Common myeloid progenitor, CD34-positive (primary cell): ENCODE measurements around the gene RABGGTA.

Experiments
- CTCF ChIA-PET: fragments of 350-600 bp; sonication (Branson Sonifier 250); formaldehyde crosslinking; loops from one replicate; lab custom pipeline; 2021; ENCODE audit warnings: antibody characterized with exemption; lab: Charles Lee
- POLR2A ChIA-PET: fragments of 350-600 bp; sonication (Branson Sonifier 250); formaldehyde crosslinking; loops from one replicate; lab custom pipeline; 2021; ENCODE audit warnings: antibody characterized with exemption; lab: Charles Lee
- DNase-seq, 3 donors: peaks; one replicate each; pipeline versions ENCODE4 v3.0.0 to v3.0.0-alpha.2; 2013
- H3K27ac ChIP-seq, 2 experiments: 1 replicate in 1 of 2; 2 replicates in 1 of 2; pipeline ENCODE4 v1.7.0; 2013; ENCODE audit warnings: inconsistent platforms in 2 of 2, low read length in 2 of 2, mild to moderate bottlenecking in 2 of 2, low read depth in 1 of 2, moderate library complexity in 1 of 2; ENCODE audit not compliant: severe bottlenecking in 2 of 2, insufficient read depth in 1 of 2, poor library complexity in 1 of 2
- H3K27me3 ChIP-seq, 5 experiments: replicated peaks in 2 of 5; 1 replicate in 3 of 5; 2 replicates in 2 of 5; pipeline versions ENCODE4 v1.6.1 to v1.7.0; 2013; ENCODE audit warnings: low read length in 4 of 5, mild to moderate bottlenecking in 2 of 5, moderate library complexity in 2 of 5, inconsistent platforms in 1 of 5; ENCODE audit not compliant: insufficient read depth in 5 of 5, control insufficient read depth in 4 of 5
- H3K36me3 ChIP-seq, 4 experiments: 1 replicate in 2 of 4; 2 replicates in 2 of 4; pipeline versions ENCODE4 v1.6.1 to v1.7.0; 2013; ENCODE audit warnings: low read length in 3 of 4, control low read depth in 1 of 4, mild to moderate bottlenecking in 1 of 4; ENCODE audit not compliant: control insufficient read depth in 4 of 4, insufficient read depth in 4 of 4
- H3K4me1 ChIP-seq, 4 experiments: 1 replicate in 3 of 4; 2 replicates in 1 of 4; pipeline versions ENCODE4 v1.6.1 to v1.7.1; 2013; ENCODE audit warnings: low read length in 3 of 4, mild to moderate bottlenecking in 3 of 4, control low read depth in 1 of 4, inconsistent platforms in 1 of 4, moderate library complexity in 1 of 4; ENCODE audit not compliant: control insufficient read depth in 4 of 4, insufficient read depth in 4 of 4; ENCODE audit errors: control extremely low read depth in 1 of 4
- H3K4me3 ChIP-seq, 7 experiments: 1 replicate in 4 of 7; 2 replicates in 3 of 7; pipeline versions ENCODE4 v1.5.1 to v1.7.0; 2013; ENCODE audit warnings: mild to moderate bottlenecking in 7 of 7, low read length in 6 of 7, moderate library complexity in 6 of 7, inconsistent platforms in 2 of 7, low read depth in 2 of 7, control low read depth in 1 of 7; ENCODE audit not compliant: insufficient read depth in 4 of 7, control insufficient read depth in 1 of 7; ENCODE audit errors: extremely low read depth in 1 of 7
- H3K9me3 ChIP-seq, 5 experiments: 1 replicate in 4 of 5; 2 replicates in 1 of 5; pipeline versions ENCODE4 v1.6.1 to v1.7.1; 2013; ENCODE audit warnings: low read length in 4 of 5, mild to moderate bottlenecking in 2 of 5, inconsistent platforms in 1 of 5, low read depth in 1 of 5, moderate library complexity in 1 of 5; ENCODE audit not compliant: control insufficient read depth in 4 of 5, insufficient read depth in 2 of 5; ENCODE audit errors: control extremely low read depth in 1 of 5
- WGBS: methylation state at CpG from one replicate; pipeline ENCODE4 v1.1.5; 2013; ENCODE audit not compliant: insufficient coverage; 5-methylcytosine and 5-hydroxymethylcytosine counted together

RABGGTA gene

GRCh38 chr14:24300326-24300980 lies 29.1 kb upstream of the RABGGTA start:
- Histone ChIP-seq H3K27me3 (no peaks in the 10 kb centered on the region), H3K36me3 (peaks cover 20 to 51% (median 46%) of the 10 kb centered on the region in 4 experiments), H3K4me3 (peak overlapping the region; percentile 85 to 98 (median 92)), H3K4me1 (peaks cover 7 to 36% (median 28%) of the 10 kb centered on the region in 4 experiments), H3K9me3 (no peaks in the 10 kb centered on the region), H3K27ac (peak overlapping the region; percentile 75 to 83)
- ChIA-PET POLR2A (interaction anchor here (0.6 to 1.6 kb wide), 3 partner anchors 8 to 210 kb away, joined by 3 read pairs; partner anchors contain the start of genes CIDEB and RABGGTA), CTCF (interaction anchor here (0.8 to 19.1 kb wide), 12 partner anchors 10 to 131 kb away, joined by 3 to 391 read pairs (median 20); partner anchors contain the start of genes ADCY4, CHMP4A, CIDEB and LTB4R)
- DNase-seq = no peak
- WGBS = 34% methylated on average over 12 of the region's 16 CpGs

- no peaks in the 10 kb centered on the region for H3K9me3 ChIP-seq
- ChIA-PET POLR2A (interaction anchor here (0.6 to 3.0 kb wide), 5 partner anchors 9 to 209 kb away, joined by 3 to 16 read pairs (median 3); partner anchors contain the start of genes CBLN3, CIDEB, KHNYN and RABGGTA), CTCF (interaction anchor here (0.8 to 19.1 kb wide), 15 partner anchors 10 to 137 kb away, joined by 3 to 391 read pairs (median 17); partner anchors contain the start of genes ADCY4, CIDEB, LTB4R and LTB4R2)
- peaks cover 18 to 42% (median 37%) of the 10 kb centered on the region in 4 experiments for H3K36me3 ChIP-seq
- peak within 1 kb of the TSS; percentile 75 to 83 for H3K27ac ChIP-seq
- no peaks in the 10 kb centered on the region for H3K27me3 ChIP-seq
- H3K4me1 ChIP-seq = peaks cover 7 to 36% (median 28%) of the 10 kb centered on the region in 4 experiments
- H3K4me3 ChIP-seq = peak within 1 kb of the TSS; percentile 85 to 98 (median 92)
- 1% methylated on average over 69 of the region's 75 CpGs for WGBS
- DNase-seq = peak; percentile 89 to 92 (median 91)
Observed at GRCh38 chr14:24299255-24300191, 28.1 kb upstream of the RABGGTA start, which contains the start of the genes DHRS1 and NOP9. Gene DHRS1, minus strand, starts transcription at chr14:24299780. Its CDS starts 674 bp downstream, at chr14:24299106. Gene NOP9, plus strand, starts transcription at chr14:24299850. Its CDS starts 105 bp downstream, at chr14:24299955.

- Histone ChIP-seq H3K4me3 (peak overlapping the region; percentile 85 to 98 (median 92)), H3K9me3 (no peaks in the 10 kb centered on the region), H3K27me3 (no peaks in the 10 kb centered on the region), H3K27ac (peak overlapping the region; percentile 75 to 83), H3K36me3 (peaks cover 14 to 35% (median 32%) of the 10 kb centered on the region in 4 experiments), H3K4me1 (peaks cover 7 to 36% (median 28%) of the 10 kb centered on the region in 4 experiments)
- ChIA-PET POLR2A (interaction anchor here (1.6 to 3.0 kb wide), 2 partner anchors 9 to 57 kb away, joined by 3 to 16 read pairs; partner anchors contain the start of genes CIDEB and TINF2), CTCF (interaction anchor here (1.0 to 19.1 kb wide), 13 partner anchors 9 to 138 kb away, joined by 3 to 391 read pairs (median 17); partner anchors contain the start of genes ADCY4, CIDEB, LTB4R and LTB4R2)
- peak in 2 of 3 donors; percentile 47 to 58 for DNase-seq
- WGBS = 72% methylated on average over 7 of the region's 7 CpGs
Observed at GRCh38 chr14:24298892-24299254, 27.5 kb upstream of the RABGGTA start.

GRCh38 chr14:24297190-24297964 lies 26.0 kb upstream of the RABGGTA start:
- ChIA-PET CTCF (interaction anchor here (0.6 to 19.1 kb wide), 28 partner anchors 8 to 1258 kb away, joined by 3 to 391 read pairs (median 6); partner anchors contain the start of genes ADCY4, CHMP4A, CIDEB and GMPR2), POLR2A (interaction anchor here (1.0 to 3.0 kb wide), 3 partner anchors 45 to 55 kb away, joined by 3 to 16 read pairs (median 3); partner anchors contain the start of gene TINF2)
- no peak overlapping the region for H3K27ac ChIP-seq
- DNase-seq = peak in 1 of 3 donors; percentile 41
- H3K36me3 ChIP-seq = peaks cover 9 to 25% (median 21%) of the 10 kb centered on the region in 4 experiments
- H3K9me3 ChIP-seq = no peaks in the 10 kb centered on the region
- H3K4me1 ChIP-seq = peaks cover 7 to 36% (median 28%) of the 10 kb centered on the region in 4 experiments
- H3K4me3 ChIP-seq = no peak overlapping the region
- H3K27me3 ChIP-seq = no peaks in the 10 kb centered on the region
- WGBS = 30% methylated on average over 5 of the region's 5 CpGs

GRCh38 chr14:24296341-24297157 lies 25.2 kb upstream of the RABGGTA start:
- DNase-seq = peak; percentile 85 to 94 (median 92)
- Histone ChIP-seq H3K36me3 (peaks cover 11 to 24% (median 19%) of the 10 kb centered on the region in 4 experiments), H3K9me3 (no peaks in the 10 kb centered on the region), H3K4me3 (no peak overlapping the region), H3K27me3 (no peaks in the 10 kb centered on the region), H3K27ac (peak overlapping the region in 1 of 2 experiments; percentile 12), H3K4me1 (peaks cover 7 to 36% (median 28%) of the 10 kb centered on the region in 4 experiments)
- POLR2A ChIA-PET = interaction anchor here (1.0 to 3.0 kb wide), 3 partner anchors 45 to 54 kb away, joined by 3 to 16 read pairs (median 3); partner anchors contain the start of gene TINF2
- 93% methylated on average over 9 of the region's 12 CpGs for WGBS
- CTCF ChIA-PET = interaction anchor here (0.6 to 19.1 kb wide), 27 partner anchors 13 to 1257 kb away, joined by 3 to 391 read pairs (median 5); partner anchors contain the start of genes ADCY4, CHMP4A, CIDEB and GMPR2
